GM18499 (cell line): Measurements from ENCODE around the gene TUBA8.

ENCODE experiments used
- ATAC-seq: cut with Tn5 transposase; IDR thresholded peaks from one replicate; pipeline ENCODE4 v1.9.1; 2021; ENCODE audit warnings: moderate number of reproducible peaks; ENCODE audit not compliant: insufficient read depth, unreplicated experiment

Gene TUBA8

DNA sequence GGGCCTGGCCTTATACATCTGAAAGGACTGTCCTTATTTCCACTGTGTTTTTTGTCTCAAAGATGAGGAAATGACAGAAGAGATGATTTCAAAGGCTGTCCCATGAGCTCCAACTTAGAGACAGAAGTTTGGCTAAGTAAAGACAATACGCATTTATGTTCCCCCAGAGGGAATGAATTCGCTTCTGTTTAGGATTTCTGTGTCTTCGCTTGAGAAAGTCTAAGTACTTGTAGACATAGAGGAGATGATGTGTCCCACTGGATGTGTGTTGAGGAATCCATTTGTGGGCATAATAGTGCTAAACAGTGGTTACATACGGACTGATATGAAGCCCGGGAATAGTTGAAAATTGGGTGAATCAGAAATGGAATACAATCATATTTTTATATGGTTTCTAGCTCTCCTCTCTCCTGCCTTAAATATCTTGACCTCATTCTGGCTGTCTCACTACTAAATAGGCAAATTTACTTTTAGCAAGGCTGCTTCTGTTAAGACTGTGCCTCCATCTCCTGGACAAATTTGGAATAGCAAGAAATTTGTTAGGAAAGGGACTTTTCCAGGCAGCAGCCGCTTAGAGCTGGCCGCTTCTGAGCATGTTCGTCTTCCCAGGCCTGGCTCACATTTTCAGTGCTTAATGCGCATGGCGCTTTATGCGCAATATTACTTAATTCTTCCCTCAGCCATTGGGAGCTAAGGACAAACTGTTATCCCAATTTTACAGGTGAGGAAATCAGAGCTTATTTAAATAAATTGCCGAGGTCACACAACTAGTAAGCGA lies 34.7 kb upstream of the TUBA8 start:
- ATAC-seq: no peak

DNA sequence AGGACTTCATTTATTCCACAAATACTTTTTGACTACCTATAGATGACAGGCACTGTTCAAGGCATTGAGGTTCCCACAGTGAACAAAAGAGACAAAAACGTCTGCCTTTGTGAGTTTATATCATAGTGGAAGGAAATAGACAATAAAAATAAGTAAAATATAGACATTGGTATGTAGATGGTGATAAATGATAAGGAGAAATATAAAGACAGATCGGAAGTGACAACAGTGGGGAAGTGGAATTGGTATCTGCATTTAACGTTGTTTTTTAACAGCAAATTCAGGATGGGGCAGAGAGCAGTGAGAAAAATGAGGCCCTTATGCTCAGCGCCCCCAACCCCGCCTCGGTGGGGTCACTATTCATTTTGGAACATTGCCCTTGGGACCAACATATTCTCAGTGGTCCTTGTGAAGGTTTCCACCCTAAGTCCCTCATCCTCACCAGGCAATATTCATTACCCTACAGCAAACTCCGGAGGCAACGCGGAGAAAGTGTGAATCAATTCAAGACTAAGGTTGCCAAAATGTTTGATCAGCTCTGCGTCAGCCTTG lies 33.4 kb upstream of the TUBA8 start:
- no peak for ATAC-seq

DNA sequence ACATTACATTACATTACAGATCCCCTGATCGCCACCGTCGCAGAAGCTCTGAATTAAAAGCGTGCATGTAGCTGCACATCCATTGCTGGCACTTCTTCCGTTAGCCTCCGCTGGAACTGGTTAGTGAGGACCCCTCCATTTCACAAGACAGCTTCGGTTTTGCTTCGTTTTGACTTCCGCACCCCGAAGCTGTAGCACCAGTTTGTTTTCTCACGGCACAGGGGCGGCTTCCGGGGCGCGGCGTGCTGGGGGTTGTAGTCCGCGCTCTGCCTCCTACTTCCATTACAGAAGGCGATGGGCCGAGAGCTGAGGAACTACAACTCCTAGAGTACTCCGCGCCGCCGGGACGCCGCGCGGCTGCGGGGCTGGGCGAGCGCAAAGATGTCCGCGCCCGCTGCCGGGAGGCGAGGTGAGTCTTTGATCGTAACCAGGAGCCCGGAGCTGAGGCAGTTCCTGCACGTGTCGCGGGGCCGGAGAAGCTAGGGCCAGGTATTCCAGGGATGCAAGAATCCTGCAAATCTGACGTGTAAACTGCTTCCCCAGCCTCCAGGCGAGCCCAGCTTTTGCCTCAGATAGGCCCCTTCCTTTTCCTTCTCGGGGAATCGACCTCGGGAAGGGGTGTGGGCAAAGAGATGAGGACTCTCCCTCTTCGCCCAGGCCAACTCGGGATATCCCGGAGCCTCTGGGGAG lies 32.8 kb upstream of the TUBA8 start, which contains the start of gene PEX26:
Gene PEX26, plus strand, starts transcription at position 352 of the 690 bp plus-strand sequence. CDS start 387 bp downstream, outside the sequence.
- ATAC-seq: peak; percentile 62

DNA sequence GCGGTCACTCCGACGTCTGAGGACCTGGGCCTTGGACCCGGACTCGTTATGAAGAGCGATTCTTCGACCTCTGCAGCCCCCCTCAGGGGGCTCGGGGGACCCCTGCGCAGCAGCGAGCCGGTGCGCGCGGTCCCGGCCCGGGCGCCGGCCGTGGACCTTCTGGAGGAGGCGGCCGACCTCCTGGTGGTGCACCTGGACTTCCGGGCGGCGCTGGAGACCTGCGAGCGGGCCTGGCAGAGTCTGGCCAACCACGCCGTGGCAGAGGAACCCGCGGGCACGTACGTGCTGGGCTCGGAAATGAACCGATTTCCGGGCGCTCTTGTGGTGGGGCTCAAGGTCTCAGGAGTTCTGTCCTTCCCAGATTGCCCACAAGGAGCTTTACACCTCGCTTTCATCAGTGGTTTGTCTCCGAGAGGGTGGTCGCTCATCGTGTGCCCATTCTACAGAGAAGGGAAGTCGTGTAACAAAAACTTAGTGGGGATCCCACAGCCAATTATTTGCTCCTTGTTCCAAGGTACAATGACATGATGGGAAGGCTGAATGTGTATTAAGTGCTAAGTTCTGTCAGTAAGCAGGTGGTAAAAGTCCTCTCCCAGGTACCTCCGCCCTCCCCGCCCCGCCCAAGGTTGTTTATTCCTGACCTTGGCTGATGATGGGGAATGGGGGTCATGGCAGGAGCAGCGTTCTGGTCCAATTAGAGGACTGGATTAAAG lies 32.1 kb upstream of the TUBA8 start:
- ATAC-seq: no peak

GRCh38 chr22:18079706-18080233 lies 30.8 kb upstream of the TUBA8 start:
- ATAC-seq: no peak

DNA sequence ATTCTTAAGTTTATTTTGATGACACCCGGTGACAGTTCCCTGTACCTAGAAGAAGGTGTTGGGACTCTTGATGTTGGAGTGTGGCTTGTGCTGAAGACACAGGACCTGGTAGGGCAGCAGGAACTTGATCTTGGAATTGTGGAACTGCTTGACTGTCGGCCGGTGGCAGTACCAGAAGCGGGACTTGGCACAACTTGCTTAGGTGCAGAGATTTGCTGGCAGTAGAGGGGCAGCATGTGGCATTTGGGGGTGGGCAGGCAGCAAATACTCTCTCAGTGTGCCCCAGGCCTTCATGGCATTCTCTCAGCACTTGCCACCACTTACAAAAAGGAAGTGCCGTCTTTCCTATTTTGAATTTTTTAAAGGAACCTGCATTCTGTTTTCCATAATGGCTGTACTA lies 29.2 kb upstream of the TUBA8 start:
- ATAC-seq: no peak

DNA sequence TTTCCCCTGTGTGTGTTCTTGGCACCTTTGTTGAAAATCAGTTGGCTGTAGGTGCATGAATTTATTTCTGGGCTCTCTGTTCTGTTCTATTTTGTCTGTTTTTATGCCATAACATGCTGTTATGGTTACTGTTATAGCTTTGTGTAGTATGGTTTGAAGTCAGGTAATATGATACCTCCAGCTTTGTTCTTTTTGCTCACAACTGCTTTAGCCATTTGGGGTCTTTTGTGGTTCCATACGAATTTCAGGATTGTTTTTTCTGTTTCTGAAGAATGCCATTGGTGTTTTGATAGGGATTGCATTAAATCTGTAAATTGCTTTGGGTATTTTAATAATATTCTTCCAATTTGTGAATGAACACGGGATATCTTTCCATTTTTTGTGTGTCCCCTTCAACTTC lies 28.1 kb upstream of the TUBA8 start:
- ATAC-seq: no peak

DNA sequence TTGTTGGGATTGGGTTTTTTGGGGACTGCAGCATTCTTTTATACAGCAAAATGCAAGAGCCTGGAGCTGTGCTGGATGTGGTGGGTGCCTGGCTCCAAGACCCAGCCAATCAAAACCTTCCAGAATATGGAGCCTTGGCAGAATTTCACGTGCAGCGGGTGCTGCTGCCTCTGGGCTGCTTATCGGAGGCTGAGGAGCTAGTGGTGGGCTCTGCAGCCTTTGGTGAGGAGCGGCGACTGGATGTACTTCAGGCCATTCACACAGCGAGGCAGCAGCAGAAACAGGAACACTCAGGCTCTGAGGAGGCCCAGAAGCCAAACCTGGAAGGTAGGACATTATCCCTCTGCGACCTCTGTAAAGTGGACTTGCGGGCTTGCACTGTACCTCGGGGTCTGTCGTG lies 27.2 kb upstream of the TUBA8 start:
- no peak for ATAC-seq

GRCh38 chr22:18085188-18085587 lies 25.4 kb upstream of the TUBA8 start:
- ATAC-seq: no peak

GRCh38 chr22:18087350-18087855 lies 23.2 kb upstream of the TUBA8 start:
- ATAC-seq: no peak

GRCh38 chr22:18088825-18089568 lies 21.6 kb upstream of the TUBA8 start:
- ATAC-seq: no peak

DNA sequence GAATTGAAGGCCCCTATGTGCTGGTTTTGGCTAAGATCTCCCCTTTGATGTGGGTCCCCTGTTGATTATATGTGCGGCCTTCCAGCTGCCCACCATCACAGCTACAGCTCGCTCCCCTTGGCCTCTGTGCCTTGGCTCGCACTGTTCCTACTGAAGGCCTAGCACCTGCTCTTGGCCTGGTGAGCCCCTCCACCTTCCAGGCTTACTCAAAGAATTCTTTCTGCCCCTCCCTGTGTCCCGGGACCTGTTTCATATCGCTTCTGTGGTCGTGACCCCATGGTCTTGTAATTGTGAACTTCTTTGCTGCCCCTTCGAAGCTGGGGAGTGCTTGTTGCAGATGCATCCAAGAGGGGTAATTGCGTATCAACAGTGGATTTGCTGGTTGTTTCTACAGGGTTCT lies 20.3 kb upstream of the TUBA8 start:
- no peak for ATAC-seq

- no peak for ATAC-seq
Measured at GRCh38 chr22:18091478-18091877, 19.1 kb upstream of the TUBA8 start.

DNA sequence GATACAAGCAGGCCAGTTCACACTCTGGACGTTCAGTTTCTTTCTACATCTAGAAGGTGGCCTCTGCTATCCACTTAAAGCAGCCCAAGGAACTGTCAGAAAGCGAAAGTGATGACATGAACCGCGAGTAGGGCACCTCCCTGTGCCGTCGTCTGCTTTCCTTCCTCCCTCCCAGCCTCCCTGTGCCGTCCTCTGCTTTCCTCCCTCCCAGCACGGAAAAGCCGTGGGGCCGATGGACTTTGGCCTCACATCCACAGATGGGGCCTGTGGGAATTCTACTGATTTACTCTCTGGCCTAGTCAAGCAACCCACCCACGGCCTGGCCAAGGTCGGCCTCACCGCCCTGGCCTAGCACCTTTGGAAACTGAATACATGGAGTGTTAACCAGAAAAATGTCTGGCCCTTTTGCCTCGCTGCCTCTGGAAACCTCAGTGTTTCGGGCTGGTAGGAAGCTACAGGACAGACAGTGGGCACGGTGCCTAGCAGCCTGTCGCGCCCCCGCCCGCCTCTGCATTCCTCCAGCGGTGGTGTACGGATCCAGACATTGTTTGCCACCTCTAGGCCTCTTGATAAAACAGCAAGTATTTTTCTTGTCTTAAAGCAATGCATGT lies 18.6 kb upstream of the TUBA8 start:
- no peak for ATAC-seq

DNA sequence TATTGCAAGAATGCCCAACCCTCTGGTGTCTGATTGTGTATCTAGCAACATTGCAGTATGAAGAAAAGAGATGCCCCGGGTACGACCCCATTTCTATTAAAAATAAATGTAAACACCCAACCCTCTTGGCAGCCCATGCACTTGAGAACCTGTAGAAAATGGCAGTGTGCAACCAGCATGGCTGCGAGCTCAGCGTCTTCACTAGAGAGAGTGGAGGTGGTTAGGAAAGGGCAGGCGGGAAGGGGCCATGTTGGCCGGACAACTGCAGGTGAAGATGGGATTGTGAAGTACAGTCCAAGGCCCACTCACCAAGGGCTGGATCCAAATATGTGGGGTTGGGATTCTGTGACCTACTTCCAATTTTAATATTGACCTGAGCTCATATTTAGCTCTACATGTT lies 16.9 kb upstream of the TUBA8 start:
- no peak for ATAC-seq

GRCh38 chr22:18095101-18095805 lies 15.4 kb upstream of the TUBA8 start:
- no peak for ATAC-seq

DNA sequence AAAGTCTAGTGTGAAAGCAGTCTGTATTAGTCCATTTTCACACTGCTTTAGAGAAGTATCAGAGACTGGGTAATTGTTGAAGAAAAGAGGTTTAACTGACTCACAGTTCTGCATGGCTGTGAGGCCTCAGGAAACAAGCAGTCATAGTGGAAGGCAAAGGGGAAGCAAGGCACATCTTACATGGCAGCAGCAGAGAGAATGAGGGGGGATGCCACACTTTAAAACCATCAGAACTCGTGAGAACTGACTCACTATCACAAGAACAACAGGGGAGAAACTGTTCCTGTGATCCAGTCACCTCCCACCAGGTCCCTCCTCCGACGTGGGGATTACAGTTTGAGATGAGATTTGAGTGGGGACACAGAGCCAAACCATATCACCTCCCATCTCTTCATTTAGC lies 13.8 kb upstream of the TUBA8 start:
- no peak for ATAC-seq

DNA sequence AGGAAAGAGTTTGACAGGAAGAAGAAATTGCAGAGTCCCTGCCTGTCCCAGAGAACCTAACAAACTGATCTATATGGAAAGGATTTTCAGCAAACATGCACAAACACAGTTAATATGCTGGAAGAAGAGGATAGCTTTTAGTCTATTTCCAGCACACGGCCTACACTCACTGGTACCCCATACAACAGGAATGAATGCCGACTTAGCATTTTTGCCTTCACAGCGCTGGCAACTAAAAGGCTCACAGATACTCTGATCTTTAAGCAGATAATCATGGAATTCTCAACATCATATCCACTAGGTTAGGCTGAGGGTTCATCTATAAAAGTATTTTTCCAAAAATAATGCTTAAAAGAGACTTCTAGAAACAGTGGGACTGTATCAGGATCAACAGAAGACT lies 9.8 kb upstream of the TUBA8 start:
- ATAC-seq: no peak

DNA sequence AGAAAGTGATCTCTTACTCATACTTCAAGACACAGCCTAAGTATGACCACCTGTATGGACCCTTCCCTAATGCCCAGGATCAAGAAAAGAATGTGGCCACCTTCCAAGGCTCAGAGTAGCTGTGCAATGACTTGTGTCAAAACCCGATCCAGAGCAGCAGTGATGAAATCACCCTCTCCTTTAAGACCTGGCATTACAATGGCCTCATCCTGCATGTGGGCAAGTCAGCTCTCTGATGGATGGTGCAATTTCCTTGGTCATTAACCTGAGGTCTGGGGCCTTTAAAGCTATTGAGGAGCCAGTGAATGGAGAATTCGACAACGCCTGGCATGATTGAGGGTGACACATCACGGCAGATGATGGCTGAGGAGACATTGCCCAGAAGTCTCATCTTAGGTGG lies 9.1 kb upstream of the TUBA8 start:
- ATAC-seq: no peak
